ENCODE measurements around the gene LILRA6.
A peak's percentile ranks its signal among the peaks of the same experiment; 100 is the strongest.
"Not testable (repeated sequence)": the region's sequence is repeated elsewhere in the genome, so short reads cannot be mapped to it uniquely, and the experiment has no call there.

LILRA6 gene
- 0 to 0.18 (median 0.04) reads per million in 4 experiments for total RNA-seq

GRCh38 chr19:54242646-54243045 lies at the start of gene LILRA6:
Gene LILRA6 (minus strand): TSS chr19:54242790.
- DNase-seq: not testable (repeated sequence)

- not testable (repeated sequence) for DNase-seq
Observed at GRCh38 chr19:54289160-54289559, 46.6 kb upstream of the LILRA6 start.

- no peak for DNase-seq
Observed at GRCh38 chr19:54287456-54287855, 44.9 kb upstream of the LILRA6 start.

- not testable (repeated sequence) for DNase-seq
Observed at GRCh38 chr19:54286283-54286682, 43.7 kb upstream of the LILRA6 start.

GRCh38 chr19:54285427-54286056 lies 43.0 kb upstream of the LILRA6 start:
- not testable (repeated sequence) for DNase-seq

GRCh38 chr19:54282686-54283470 lies 40.3 kb upstream of the LILRA6 start:
- no peak for DNase-seq

- DNase-seq: not testable (repeated sequence)
Observed at GRCh38 chr19:54281729-54282075, 39.1 kb upstream of the LILRA6 start.

GRCh38 chr19:54281007-54281728 lies 38.6 kb upstream of the LILRA6 start, which contains the start of gene LILRB2:
Gene LILRB2 (minus strand): TSS chr19:54281110. CDS start chr19:54280496, 614 bp downstream.
- no peak for DNase-seq

GRCh38 chr19:54280441-54280840 lies 37.9 kb upstream of the LILRA6 start:
- not testable (repeated sequence) for DNase-seq

GRCh38 chr19:54280025-54280424 lies 37.4 kb upstream of the LILRA6 start:
- DNase-seq: not testable (repeated sequence)

- DNase-seq: no peak
Observed at GRCh38 chr19:54279406-54279962, 36.9 kb upstream of the LILRA6 start.

GRCh38 chr19:54278571-54279195 lies 36.1 kb upstream of the LILRA6 start:
- DNase-seq: not testable (repeated sequence)

- not testable (repeated sequence) for DNase-seq
Observed at GRCh38 chr19:54278056-54278455, 35.5 kb upstream of the LILRA6 start.

GRCh38 chr19:54277111-54277615 lies 34.6 kb upstream of the LILRA6 start:
- not testable (repeated sequence) for DNase-seq

GRCh38 chr19:54275951-54276350 lies 33.4 kb upstream of the LILRA6 start:
- no peak for DNase-seq

GRCh38 chr19:54274516-54274915 lies 31.9 kb upstream of the LILRA6 start:
- not testable (repeated sequence) for DNase-seq

- no peak for DNase-seq
Observed at GRCh38 chr19:54273821-54274220, 31.2 kb upstream of the LILRA6 start.

GRCh38 chr19:54272181-54272580 lies 29.6 kb upstream of the LILRA6 start:
- DNase-seq: not testable (repeated sequence)

- not testable (repeated sequence) for DNase-seq
Observed at GRCh38 chr19:54271587-54271986, 29.0 kb upstream of the LILRA6 start.

GRCh38 chr19:54271106-54271505 lies 28.5 kb upstream of the LILRA6 start:
- no peak for DNase-seq

GRCh38 chr19:54268936-54269335 lies 26.3 kb upstream of the LILRA6 start:
- no peak for DNase-seq

GRCh38 chr19:54266133-54266532 lies 23.5 kb upstream of the LILRA6 start:
- peak; percentile 32 for DNase-seq

Data from effector CD8-positive, alpha-beta T cell (primary cell).